ENCODE data around the gene SRC. TPM values are rescaled to one million over a fixed set of nuclear protein-coding genes. Genes with fewer than 3 reads are reported as not detected.

Gene SRC
- polyA plus RNA-seq, 1 donor (not counting 4 experiments of a cell fraction or from before 2014, with no cell fraction given): 22.8 TPM

GRCh38 chr20:37445041-37445440 is 99.1 kb downstream of the SRC start:
- Histone ChIP-seq H3K9me1 (ENCODE audit: control insufficient read depth, extremely low read depth, insufficient read depth, low read length) (no peaks in the 10 kb centered on the region), H3K4me3 (ENCODE audit: control insufficient read depth in 2 of 3, extremely low read depth in 1 of 3, insufficient read depth in 2 of 3, low read depth in 1 of 3, low read length in 3 of 3) (no peak overlapping the region), H3K4me2 (ENCODE audit: control insufficient read depth, extremely low read depth, insufficient read depth, low read depth, low read length) (no peak overlapping the region), H3K9ac (ENCODE audit: control insufficient read depth, extremely low read depth, insufficient read depth, low read length) (no peak overlapping the region), H2AFZ (ENCODE audit: control insufficient read depth, low read length) (no peak overlapping the region), H3K27ac (ENCODE audit: control insufficient read depth, insufficient read depth, low read length) (no peak overlapping the region), H3K36me3 (ENCODE audit: control insufficient read depth in 2 of 2, extremely low read depth in 1 of 2, insufficient read depth in 2 of 2, low read length in 2 of 2) (no peaks in the 10 kb centered on the region), H3K9me3 (ENCODE audit: control insufficient read depth, low read depth, low read length) (no peaks in the 10 kb centered on the region), H3K4me1 (ENCODE audit: control insufficient read depth, extremely low read depth, insufficient read depth, low read length) (no peaks in the 10 kb centered on the region), H4K20me1 (ENCODE audit: control insufficient read depth, extremely low read depth, insufficient read depth, low read length) (peaks cover 5% of the 10 kb centered on the region), H3K27me3 (ENCODE audit: control insufficient read depth, extremely low read depth, insufficient read depth, low read length) (peaks cover 28% of the 10 kb centered on the region), H3K79me2 (ENCODE audit: control insufficient read depth, insufficient read depth, low read length) (no peaks in the 10 kb centered on the region)
- TF ChIP-seq EZH2 (IDR thresholded peaks at IDR 0.05; ENCODE audit: low read length): no peak
- no peak for TF ChIP-seq CTCF (optimal IDR thresholded peaks at IDR 0.05 in 1 of 3, IDR thresholded peaks at IDR 0.05 in 1 of 3, conservative IDR thresholded peaks at IDR 0.05 in 1 of 3; ENCODE audit: extremely low read depth in 1 of 3, insufficient read depth in 2 of 3, low read length in 3 of 3)
- DNase-seq (ENCODE audit: low read depth, low spot score) (no peak), FAIRE-seq (no peak)
- dilution Hi-C loops (cut with MboI; ENCODE audit: extremely low pct_ligation_motif_present, low sequenced_read_pairs): no loop called here

DNA sequence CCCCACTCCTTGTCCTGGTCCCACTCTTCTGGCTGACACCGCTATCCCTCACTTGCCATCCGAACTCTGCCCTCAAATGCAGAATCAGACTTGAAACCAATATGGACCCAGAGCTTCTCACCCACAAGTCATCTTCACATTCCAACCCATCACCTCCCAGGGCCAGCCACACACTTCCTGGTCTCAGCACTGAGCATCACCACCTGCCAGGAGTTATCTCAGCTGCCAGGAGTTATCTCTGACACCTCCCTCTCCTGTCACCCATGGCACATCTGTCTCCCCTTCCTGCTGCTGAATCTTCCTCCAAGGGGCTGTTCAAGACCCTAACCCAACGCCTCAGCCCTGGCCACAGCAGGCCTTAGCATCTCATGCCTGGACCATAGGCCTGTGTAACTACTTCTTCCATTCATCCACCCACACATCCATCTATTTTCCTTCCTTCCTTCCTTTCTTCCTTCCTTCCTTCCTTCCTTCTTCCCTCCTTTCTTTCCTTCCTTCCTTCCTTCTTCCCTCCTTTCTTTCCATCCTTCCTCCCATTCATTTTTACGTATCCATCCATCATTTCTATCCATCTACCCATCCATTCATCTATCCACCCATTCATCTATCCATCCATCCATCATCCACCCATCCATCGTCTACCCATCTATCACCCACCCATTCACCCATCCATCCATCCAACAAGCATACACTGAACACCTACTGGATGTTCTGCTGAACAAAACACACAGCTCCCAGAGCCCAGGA is 100.5 kb downstream of the SRC start:
- H3K79me2 ChIP-seq (ENCODE audit: control insufficient read depth, insufficient read depth, low read length): no peaks in the 10 kb centered on the region
- H3K4me1 ChIP-seq (ENCODE audit: control insufficient read depth, extremely low read depth, insufficient read depth, low read length): no peaks in the 10 kb centered on the region
- H3K27ac ChIP-seq (ENCODE audit: control insufficient read depth, insufficient read depth, low read length): no peak overlapping the region
- H3K4me3 ChIP-seq (ENCODE audit: control insufficient read depth in 2 of 3, extremely low read depth in 1 of 3, insufficient read depth in 2 of 3, low read depth in 1 of 3, low read length in 3 of 3): no peak overlapping the region
- no peaks in the 10 kb centered on the region for H3K9me3 ChIP-seq (ENCODE audit: control insufficient read depth, low read depth, low read length)
- no peak overlapping the region for H2AFZ ChIP-seq (ENCODE audit: control insufficient read depth, low read length)
- no peaks in the 10 kb centered on the region for H3K36me3 ChIP-seq (ENCODE audit: control insufficient read depth in 2 of 2, extremely low read depth in 1 of 2, insufficient read depth in 2 of 2, low read length in 2 of 2)
- no peak for FAIRE-seq
- no peak for DNase-seq (ENCODE audit: low read depth, low spot score)
- H3K9ac ChIP-seq (ENCODE audit: control insufficient read depth, extremely low read depth, insufficient read depth, low read length): no peak overlapping the region
- no peak for TF ChIP-seq CTCF (optimal IDR thresholded peaks at IDR 0.05 in 1 of 3, IDR thresholded peaks at IDR 0.05 in 1 of 3, conservative IDR thresholded peaks at IDR 0.05 in 1 of 3; ENCODE audit: extremely low read depth in 1 of 3, insufficient read depth in 2 of 3, low read length in 3 of 3)
- TF ChIP-seq EZH2 (IDR thresholded peaks at IDR 0.05; ENCODE audit: low read length): no peak
- dilution Hi-C loops (cut with MboI; ENCODE audit: extremely low pct_ligation_motif_present, low sequenced_read_pairs): no loop called here
- peaks cover 33% of the 10 kb centered on the region for H3K27me3 ChIP-seq (ENCODE audit: control insufficient read depth, extremely low read depth, insufficient read depth, low read length)
- peaks cover 5% of the 10 kb centered on the region for H4K20me1 ChIP-seq (ENCODE audit: control insufficient read depth, extremely low read depth, insufficient read depth, low read length)
- no peak overlapping the region for H3K4me2 ChIP-seq (ENCODE audit: control insufficient read depth, extremely low read depth, insufficient read depth, low read depth, low read length)
- no peaks in the 10 kb centered on the region for H3K9me1 ChIP-seq (ENCODE audit: control insufficient read depth, extremely low read depth, insufficient read depth, low read length)
